Measurements from ENCODE around the gene KLC1. TPM values are rescaled to one million over a fixed set of nuclear protein-coding genes. Genes with fewer than 3 reads are reported as not detected.

KLC1 gene
- total and polyA plus RNA-seq, 2 of the 13 experiments (the other 11 are each of a cell fraction or from before 2014, with no cell fraction given): 53.2 to 63.5 TPM

GRCh38 chr14:103641161-103641560 lies 12.2 kb downstream of the KLC1 start (continued):
- TF ChIP-seq PAXIP1 (CRISPR knock-in tag; conservative IDR thresholded peaks at IDR 0.05): no peak
- no peak for TF ChIP-seq ZNF333 (CRISPR knock-in tag; IDR thresholded peaks at IDR 0.05; ENCODE audit: borderline replicate concordance)
- no peak for TF ChIP-seq ZNF260 (CRISPR knock-in tag; IDR thresholded peaks at IDR 0.05; ENCODE audit: borderline replicate concordance, low read depth)
- TF ChIP-seq PRDM10 (CRISPR knock-in tag; IDR thresholded peaks at IDR 0.05; ENCODE audit: low read depth): no peak
- no peak for TF ChIP-seq ZNF629 (CRISPR knock-in tag; conservative IDR thresholded peaks at IDR 0.05)
- no peak for TF ChIP-seq ZNF281 (CRISPR knock-in tag; IDR thresholded peaks at IDR 0.05; ENCODE audit: borderline replicate concordance)
- no peak for TF ChIP-seq ZNF563 (CRISPR knock-in tag; IDR thresholded peaks at IDR 0.05)

Data from HepG2 (cell line).